H1 (cell line): ENCODE results near the gene MID2. TPM values are rescaled to one million over a fixed set of nuclear protein-coding genes. Genes with fewer than 3 reads are reported as not detected.

Source experiments
- CTCF ChIA-PET: fragments of 300-600 bp; sonication (Branson Sonifier 250); formaldehyde crosslinking; loops from one replicate; lab custom pipeline; 2021; ENCODE audit not compliant: partially characterized antibody; lab: Charles Lee
- POLR2A ChIA-PET: fragments of 300-600 bp; sonication (Branson Sonifier 250); formaldehyde crosslinking; loops from one replicate; lab custom pipeline; 2021; ENCODE audit warnings: inconsistent platforms; ENCODE audit not compliant: partially characterized antibody; lab: Charles Lee
- DNase-seq, 2 experiments: peaks; one replicate each; pipeline versions ENCODE4 v3.0.0 to v3.0.0-alpha.2; 2010 to 2022; ENCODE audit warnings: low spot score in 2 of 2, low read depth in 1 of 2, mixed read lengths in 1 of 2
- FAIRE-seq: peaks from 2 replicates; lab custom pipeline; 2011; peaks lifted over from hg19 to GRCh38; lab: Jason Lieb, UNC
- H2AFZ ChIP-seq: 2 replicates; pipeline ENCODE4 v1.8.1; 2012; ENCODE audit warnings: low read length, inconsistent platforms
- H2AK5ac ChIP-seq: 2 replicates; pipeline ENCODE4 v1.6.1; 2013; ENCODE audit warnings: low read depth, low read length
- H2BK120ac ChIP-seq: replicated peaks from 2 replicates; pipeline ENCODE3; 2013; ENCODE audit warnings: low read depth, low read length, inconsistent platforms
- H2BK12ac ChIP-seq: 2 replicates; pipeline ENCODE4 v1.6.1; 2013; ENCODE audit warnings: low read depth, low read length
- H2BK15ac ChIP-seq: 2 replicates; pipeline ENCODE4 v1.6.1; 2013; ENCODE audit warnings: low read length
- H2BK20ac ChIP-seq: 2 replicates; pipeline ENCODE4 v1.6.1; 2013; ENCODE audit warnings: low read length
- H2BK5ac ChIP-seq: 2 replicates; pipeline ENCODE4 v1.6.1; 2013; ENCODE audit warnings: low read depth, low read length
- H3K14ac ChIP-seq: 2 replicates; pipeline ENCODE4 v1.6.1; 2013; ENCODE audit warnings: inconsistent platforms; ENCODE audit not compliant: insufficient read length
- H3K18ac ChIP-seq: 2 replicates; pipeline ENCODE4 v1.6.1; 2013; ENCODE audit warnings: low read length; ENCODE audit errors: extremely low read depth
- H3K23ac ChIP-seq: 2 replicates; pipeline ENCODE4 v1.6.1; 2013; ENCODE audit warnings: inconsistent platforms; ENCODE audit not compliant: insufficient read length
- H3K23me2 ChIP-seq: 2 replicates; pipeline ENCODE4 v1.6.1; 2013; ENCODE audit warnings: low read depth, low read length
- H3K27ac ChIP-seq: 2 replicates; pipeline ENCODE4 v1.6.1; 2011; ENCODE audit warnings: low read depth, low read length, inconsistent platforms
- H3K27me3 ChIP-seq, 4 experiments: replicated peaks in 1 of 4; 1 replicate in 1 of 4; 2 replicates in 3 of 4; pipeline versions ENCODE4 v1.6.1 to v1.8.1; 2011 to 2013; ENCODE audit warnings: low read length in 3 of 4, mild to moderate bottlenecking in 3 of 4, inconsistent platforms in 2 of 4, mixed read lengths in 2 of 4, moderate library complexity in 1 of 4; ENCODE audit not compliant: control insufficient read depth in 3 of 4, insufficient read depth in 3 of 4; ENCODE audit errors: extremely low read depth in 1 of 4
- H3K36me3 ChIP-seq, 4 experiments: 2 replicates each; pipeline versions ENCODE4 v1.6.1 to v1.8.1; 2011 to 2013; ENCODE audit warnings: mild to moderate bottlenecking in 4 of 4, low read length in 3 of 4, moderate library complexity in 2 of 4, control low read depth in 1 of 4, inconsistent platforms in 1 of 4; ENCODE audit not compliant: insufficient read depth in 4 of 4, control insufficient read depth in 2 of 4
- H3K4ac ChIP-seq: replicated peaks from 2 replicates; pipeline ENCODE3; 2013; ENCODE audit warnings: low read length, low read depth, mixed read lengths, inconsistent platforms; ENCODE audit not compliant: insufficient read length
- H3K4me1 ChIP-seq, 4 experiments: replicated peaks in 1 of 4; 1 replicate in 1 of 4; 2 replicates in 3 of 4; pipeline versions ENCODE4 v1.6.1 to v1.8.1; 2011 to 2013; ENCODE audit warnings: low read length in 3 of 4, inconsistent platforms in 2 of 4, mixed read lengths in 1 of 4; ENCODE audit not compliant: insufficient read depth in 4 of 4, control insufficient read depth in 3 of 4
- H3K4me2 ChIP-seq, 2 experiments: 2 replicates each; pipeline versions ENCODE4 v1.6.1 to v1.8.1; 2011 to 2013; ENCODE audit warnings: low read depth in 2 of 2, low read length in 2 of 2, control low read depth in 1 of 2, inconsistent platforms in 1 of 2, mild to moderate bottlenecking in 1 of 2; ENCODE audit not compliant: insufficient read depth in 1 of 2
- H3K4me3 ChIP-seq, 4 experiments: fragments of 200-600, 300-600 bp in 1 of 4; sonication (generic), shearing (Covaris generic), sonication (Bioruptor Twin) in 1 of 4; 2 replicates each; pipeline versions ENCODE4 v1.5.1 to v1.8.1; 2011 to 2016; ENCODE audit warnings: low read length in 4 of 4, low read depth in 3 of 4, control low read depth in 2 of 4, inconsistent platforms in 2 of 4, mild to moderate bottlenecking in 2 of 4, mixed read lengths in 1 of 4, moderate library complexity in 1 of 4; ENCODE audit not compliant: insufficient read depth in 2 of 4; ENCODE audit errors: extremely low read depth in 1 of 4
- H3K56ac ChIP-seq: replicated peaks from 2 replicates; pipeline ENCODE3; 2013; ENCODE audit warnings: low read depth, mild to moderate bottlenecking, mixed read lengths, low read length, inconsistent platforms; ENCODE audit not compliant: insufficient read length
- H3K79me1 ChIP-seq: 2 replicates; pipeline ENCODE4 v1.6.1; 2013; ENCODE audit warnings: low read depth, low read length, control low read depth
- H3K79me2 ChIP-seq, 2 experiments: 2 replicates each; pipeline versions ENCODE4 v1.6.1 to v1.8.1; 2012 to 2013; ENCODE audit warnings: low read length in 2 of 2, mild to moderate bottlenecking in 2 of 2, inconsistent platforms in 1 of 2; ENCODE audit not compliant: insufficient read depth in 2 of 2, control insufficient read depth in 1 of 2
- H3K9ac ChIP-seq, 4 experiments: replicated peaks in 1 of 4; 1 replicate in 1 of 4; 2 replicates in 3 of 4; pipeline versions ENCODE4 v1.6.1 to v1.8.1; 2011 to 2013; ENCODE audit warnings: low read depth in 3 of 4, low read length in 3 of 4, control low read depth in 2 of 4, mild to moderate bottlenecking in 2 of 4, moderate library complexity in 2 of 4, inconsistent platforms in 1 of 4; ENCODE audit errors: extremely low read depth in 1 of 4
- H3K9me3 ChIP-seq, 2 experiments: 2 replicates each; pipeline versions ENCODE4 v1.6.1 to v1.8.1; 2012 to 2013; ENCODE audit warnings: mild to moderate bottlenecking in 2 of 2, moderate library complexity in 2 of 2, control low read depth in 1 of 2, inconsistent platforms in 1 of 2, low read depth in 1 of 2, low read length in 1 of 2, mixed read lengths in 1 of 2; ENCODE audit not compliant: insufficient read depth in 2 of 2
- H4K20me1 ChIP-seq, 2 experiments: replicated peaks in 1 of 2; 2 replicates each; pipeline versions ENCODE3 to v1.8.1; 2011 to 2013; ENCODE audit warnings: inconsistent platforms in 2 of 2, low read length in 2 of 2, mild to moderate bottlenecking in 1 of 2; ENCODE audit not compliant: insufficient read depth in 2 of 2, control insufficient read depth in 1 of 2
- H4K5ac ChIP-seq: 2 replicates; pipeline ENCODE4 v1.6.1; 2013; ENCODE audit warnings: low read length, low read depth, mixed read lengths, inconsistent platforms; ENCODE audit not compliant: insufficient read length
- H4K8ac ChIP-seq: 2 replicates; pipeline ENCODE4 v1.8.0; 2013; ENCODE audit warnings: mild to moderate bottlenecking, moderate library complexity, low read length, inconsistent platforms; ENCODE audit not compliant: insufficient read depth; ENCODE audit errors: extremely low read depth
- H4K91ac ChIP-seq: replicated peaks from 2 replicates; pipeline ENCODE3; 2013; ENCODE audit warnings: low read length, mixed read lengths, inconsistent platforms; ENCODE audit not compliant: insufficient read length
- CHD2 ChIP-seq: IDR thresholded peaks from 2 replicates; pipeline ENCODE4 v1.6.1; 2012; ENCODE audit warnings: low read length, improper control_type of control experiment
- MAFK ChIP-seq: IDR thresholded peaks from 2 replicates; pipeline ENCODE4 v1.6.1; 2012; ENCODE audit warnings: low read depth, mild to moderate bottlenecking, improper control_type of control experiment, low read length
- RXRA ChIP-seq: IDR thresholded peaks from 2 replicates; pipeline ENCODE4 v1.6.1; 2011; ENCODE audit warnings: low read depth, mild to moderate bottlenecking, low read length, moderate library complexity; ENCODE audit not compliant: insufficient read depth
- SRF ChIP-seq: IDR thresholded peaks from 2 replicates; pipeline ENCODE4 v1.6.1; 2011; ENCODE audit warnings: mild to moderate bottlenecking, low read depth, low read length, moderate library complexity
- WGBS, 2 experiments: shearing (Covaris generic) in 1 of 2; methylation state at CpG; one replicate each; pipeline versions ENCODE4 v1.1.6 to v1.1.7; 2013 to 2015; ENCODE audit warnings: low lambda C conversion rate in 2 of 2, mixed read lengths in 2 of 2, inconsistent platforms in 1 of 2, low coverage in 1 of 2, missing lambda C conversion rate in 1 of 2; ENCODE audit not compliant: insufficient replicate concordance in 2 of 2, insufficient coverage in 1 of 2, insufficient read length in 1 of 2; ENCODE audit errors: extremely low coverage in 1 of 2, missing lambda C conversion rate in 1 of 2; 5-methylcytosine and 5-hydroxymethylcytosine counted together
- polyA plus RNA-seq, 7 experiments: library from polyadenylated mRNA; depleted of rRNA in 3 of 7; stranded (reverse) in 5 of 7; unstranded in 2 of 7; fragments of >200 nt in 5 of 7; fragments of 200-250 nt in 2 of 7; gene quantifications; 1 replicate in 5 of 7; 2 replicates in 1 of 7; 4 replicates in 1 of 7; pipeline versions ENCODE4 v1.2.1 to v1.2.3, GENCODE V29; 2011 to 2013; ENCODE audit warnings: missing spikeins in 2 of 7, mixed read lengths in 2 of 7
- total RNA-seq: library from RNA; stranded (reverse); fragmentation: NEBNext Ultra II Directional; extraction: Animal tissue kit (Norgen Biotek cat#: 25700); gene quantifications from 2 replicates; pipeline ENCODE4 v1.2.1, GENCODE V29; 2021

MID2 gene
- total and polyA plus RNA-seq, 2 of the 8 experiments (the other 6 are each of a cell fraction or from before 2014, with no cell fraction given): 0.98 to 1.7 TPM

DNA sequence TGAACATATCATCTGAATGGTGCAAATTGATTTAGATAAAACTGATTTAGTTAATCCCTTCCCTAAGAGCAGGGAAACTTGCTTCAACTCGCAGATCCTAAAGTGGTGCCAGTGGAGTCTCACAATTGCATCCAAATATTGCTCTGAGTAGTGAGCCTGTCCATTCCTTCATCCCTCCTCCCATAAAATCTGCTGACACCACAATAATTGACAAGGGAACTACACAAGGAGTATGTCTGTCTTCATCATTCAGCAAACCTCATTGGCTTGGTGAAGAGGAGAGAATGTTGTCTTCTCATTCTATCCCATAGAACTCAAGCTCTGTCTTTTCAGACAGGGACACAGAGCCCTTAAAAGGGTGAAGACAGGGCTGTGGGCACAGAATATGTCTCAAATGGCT lies 4.2 kb downstream of the MID2 start:
- no peak overlapping the region for H2AFZ ChIP-seq
- 93% methylated on average over 1 of the region's 1 CpG; no CpG with 5 or more reads in 1 of the 2 experiments for WGBS, 2 experiments
- H2BK5ac ChIP-seq: no peak overlapping the region
- no peak overlapping the region for H2BK120ac ChIP-seq
- ChIA-PET POLR2A (no interaction called here), CTCF (no interaction called here)
- H4K8ac ChIP-seq: no peak overlapping the region
- DNase-seq (no peak), FAIRE-seq (no peak)
- no peak overlapping the region for H2BK12ac ChIP-seq
- no peaks in the 10 kb centered on the region for H3K4me1 ChIP-seq
- no peak overlapping the region for H4K91ac ChIP-seq
- peaks cover 5% of the 10 kb centered on the region; the same call in 1 of the 2 replicates for H3K23me2 ChIP-seq
- no peak overlapping the region for H2BK15ac ChIP-seq
- no peak overlapping the region for H3K27ac ChIP-seq
- no peak overlapping the region for H4K5ac ChIP-seq
- no peaks in the 10 kb centered on the region for H3K36me3 ChIP-seq
- H2AK5ac ChIP-seq: no peak overlapping the region
- no peaks in the 10 kb centered on the region for H4K20me1 ChIP-seq
- no peak overlapping the region for H3K4ac ChIP-seq
- no peak overlapping the region for H3K4me3 ChIP-seq
- no peak overlapping the region for H2BK20ac ChIP-seq
- TF ChIP-seq CHD2 (no peak), MAFK (peak; percentile 54; the same call in 1 of the 2 replicates), RXRA (no peak), SRF (no peak)
- no peak overlapping the region for H3K9ac ChIP-seq
- no peaks in the 10 kb centered on the region for H3K79me2 ChIP-seq
- H3K79me1 ChIP-seq: no peaks in the 10 kb centered on the region
- H3K9me3 ChIP-seq: no peaks in the 10 kb centered on the region
- H3K14ac ChIP-seq: no peak overlapping the region
- no peak overlapping the region for H3K23ac ChIP-seq
- peaks cover 4 to 12% (median 9%) of the 10 kb centered on the region in 4 experiments for H3K27me3 ChIP-seq
- H3K4me2 ChIP-seq: no peak overlapping the region
- H3K18ac ChIP-seq: no peak overlapping the region
- no peak overlapping the region for H3K56ac ChIP-seq
